ENCODE results near the gene ID4. TPM values are rescaled to one million over a fixed set of nuclear protein-coding genes. Genes with fewer than 3 reads are reported as not detected.

ID4 gene
- total and polyA plus RNA-seq, 2 donors (not counting 1 experiment from before 2014, with no cell fraction given) = not detected

DNA sequence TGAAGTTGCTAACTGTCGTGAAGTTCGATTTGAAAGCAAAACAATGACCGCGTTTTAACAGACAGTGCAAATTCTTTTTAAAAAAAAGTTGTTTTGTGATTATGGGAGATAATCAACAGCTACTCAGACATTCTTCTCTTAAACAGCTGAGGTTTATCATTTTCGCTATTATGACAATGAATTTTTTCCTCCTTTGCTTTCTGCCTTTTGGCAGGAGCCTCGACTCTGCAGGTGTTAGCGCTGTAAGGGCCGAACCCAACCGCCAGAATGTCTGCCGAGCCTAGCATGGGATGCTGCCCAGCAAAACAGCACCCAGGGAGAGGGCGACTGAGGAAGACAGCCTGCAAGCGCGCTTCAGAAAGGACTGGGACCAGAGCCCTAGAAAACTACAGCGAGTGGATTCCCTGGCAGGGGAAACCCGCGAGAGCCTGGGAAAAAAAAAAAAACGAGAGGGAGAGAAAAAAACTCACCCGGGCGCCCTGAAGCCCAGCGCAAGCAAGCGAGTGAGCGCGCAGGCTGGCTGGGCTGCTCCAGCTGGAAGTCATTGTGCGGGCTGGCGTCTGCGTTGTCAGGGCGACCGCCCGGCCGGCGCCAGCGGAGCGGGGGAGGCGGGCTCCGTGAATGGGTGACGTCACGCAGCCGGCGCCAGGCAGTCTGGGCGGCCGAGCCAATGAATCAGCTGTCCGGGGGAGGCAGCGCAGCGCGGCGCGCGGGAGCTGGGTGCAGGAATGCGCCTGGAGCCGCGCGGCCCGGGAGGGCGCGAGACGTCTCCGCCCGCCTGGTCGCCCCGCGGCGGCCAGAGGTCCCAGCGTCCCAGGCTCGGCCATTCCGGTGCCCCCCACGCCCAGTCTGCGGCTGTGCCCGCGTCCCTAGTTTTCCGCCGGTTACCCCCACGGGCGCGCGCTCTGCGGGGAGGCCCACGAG, 32.7 kb upstream of the ID4 start:
- POLR2A ChIA-PET = no interaction called here
- Histone ChIP-seq H2AFZ (ENCODE audit: insufficient read depth, low read depth, low read length, poor library complexity, severe bottlenecking) (peak overlapping the region; percentile 19), H3K9me3 (ENCODE audit: control extremely low read depth in 1 of 3, control insufficient read depth in 2 of 3, insufficient read depth in 1 of 3, low read length in 2 of 3) (peaks cover 0 to 5% (median 0%) of the 10 kb centered on the region in 3 donors), H3K36me3 (replicated peaks in 1 of 2; ENCODE audit: control extremely low read depth in 1 of 2, control insufficient read depth in 1 of 2, extremely low read depth in 1 of 2, insufficient read depth in 2 of 2, low read length in 1 of 2) (no peaks in the 10 kb centered on the region), H3K79me2 (ENCODE audit: control insufficient read depth, insufficient read depth, low read length) (no peaks in the 10 kb centered on the region), H4K20me1 (ENCODE audit: control insufficient read depth, insufficient read depth, low read length, poor library complexity, severe bottlenecking) (no peaks in the 10 kb centered on the region), H3K4me1 (ENCODE audit: control insufficient read depth in 2 of 2, insufficient read depth in 2 of 2, low read length in 2 of 2) (peaks cover 7% of the 10 kb centered on the region in 2 donors), H3K27me3 (replicated peaks in 1 of 4; ENCODE audit: control extremely low read depth in 1 of 4, control insufficient read depth in 3 of 4, insufficient read depth in 4 of 4, low read length in 3 of 4) (peaks cover 0 to 20% (median 4%) of the 10 kb centered on the region in 4 experiments), H3K9ac (ENCODE audit: low read length) (no peak overlapping the region), H3K4me3 (ENCODE audit: control extremely low read depth in 1 of 5, extremely low read depth in 1 of 5, insufficient read depth in 1 of 5, low read depth in 2 of 5, low read length in 4 of 5) (peak overlapping the region in 1 of 5 experiments; percentile 5), H3K4me2 (replicated peaks; ENCODE audit: low read depth, low read length, poor library complexity, severe bottlenecking) (peak overlapping the region; percentile 53), H3K27ac (ENCODE audit: low read length in 2 of 2) (no peak overlapping the region)
- ATAC-seq (ENCODE audit: low read depth) (no peak), DNase-seq (peak; percentile 12)
- TF ChIP-seq CTCF (IDR thresholded peaks at IDR 0.05) (no peak), EZH2 (IDR thresholded peaks at IDR 0.05; ENCODE audit: borderline replicate concordance, insufficient read depth, low read depth, low read length, poor library complexity, severe bottlenecking) (no peak)
- H3K27ac Mint-ChIP-seq = no peak overlapping the region
- H3K4me3 Mint-ChIP-seq = peak overlapping the region; percentile 65
- intact Hi-C loops (cut with micrococcal nuclease) = no loop called here
- WGBS (ENCODE audit: insufficient coverage) = 5% methylated on average over 64 of the region's 77 CpGs
- H3K4me1 Mint-ChIP-seq = peaks cover 12% of the 10 kb centered on the region
- H3K27me3 Mint-ChIP-seq = peaks cover 38% of the 10 kb centered on the region
- no peaks in the 10 kb centered on the region for H3K9me3 Mint-ChIP-seq (ENCODE audit: insufficient read depth)
- CTCF ChIA-PET = no interaction called here

- POLR2A ChIA-PET = no interaction called here
- intact Hi-C loops (cut with micrococcal nuclease) = no loop called here
- TF ChIP-seq EZH2 (IDR thresholded peaks at IDR 0.05; ENCODE audit: borderline replicate concordance, insufficient read depth, low read depth, low read length, poor library complexity, severe bottlenecking) = no peak
- TF ChIP-seq CTCF (IDR thresholded peaks at IDR 0.05) = no peak
- no peaks in the 10 kb centered on the region for H3K36me3 ChIP-seq (replicated peaks in 1 of 2; ENCODE audit: control extremely low read depth in 1 of 2, control insufficient read depth in 1 of 2, extremely low read depth in 1 of 2, insufficient read depth in 2 of 2, low read length in 1 of 2)
- no peak overlapping the region for H3K27ac Mint-ChIP-seq
- H3K4me2 ChIP-seq (replicated peaks; ENCODE audit: low read depth, low read length, poor library complexity, severe bottlenecking) = peak overlapping the region; percentile 53
- H3K4me3 ChIP-seq (ENCODE audit: control extremely low read depth in 1 of 5, extremely low read depth in 1 of 5, insufficient read depth in 1 of 5, low read depth in 2 of 5, low read length in 4 of 5) = no peak overlapping the region
- DNase-seq = no peak
- H3K9ac ChIP-seq (ENCODE audit: low read length) = no peak overlapping the region
- H3K9me3 Mint-ChIP-seq (ENCODE audit: insufficient read depth) = no peaks in the 10 kb centered on the region
- no peak overlapping the region for H3K27ac ChIP-seq (ENCODE audit: low read length in 2 of 2)
- peaks cover 12% of the 10 kb centered on the region for H3K4me1 Mint-ChIP-seq
- peaks cover 0 to 5% (median 0%) of the 10 kb centered on the region in 3 donors for H3K9me3 ChIP-seq (ENCODE audit: control extremely low read depth in 1 of 3, control insufficient read depth in 2 of 3, insufficient read depth in 1 of 3, low read length in 2 of 3)
- peaks cover 7% of the 10 kb centered on the region in 2 donors for H3K4me1 ChIP-seq (ENCODE audit: control insufficient read depth in 2 of 2, insufficient read depth in 2 of 2, low read length in 2 of 2)
- ATAC-seq (ENCODE audit: low read depth) = no peak
- no peak overlapping the region for H2AFZ ChIP-seq (ENCODE audit: insufficient read depth, low read depth, low read length, poor library complexity, severe bottlenecking)
- no peaks in the 10 kb centered on the region for H3K79me2 ChIP-seq (ENCODE audit: control insufficient read depth, insufficient read depth, low read length)
- H3K27me3 ChIP-seq (replicated peaks in 1 of 4; ENCODE audit: control extremely low read depth in 1 of 4, control insufficient read depth in 3 of 4, insufficient read depth in 4 of 4, low read length in 3 of 4) = peaks cover 0 to 20% (median 4%) of the 10 kb centered on the region in 4 experiments
- no CpG with 5 or more reads among the region's 6 CpGs for WGBS (ENCODE audit: insufficient coverage)
- peaks cover 38% of the 10 kb centered on the region for H3K27me3 Mint-ChIP-seq
- no peaks in the 10 kb centered on the region for H4K20me1 ChIP-seq (ENCODE audit: control insufficient read depth, insufficient read depth, low read length, poor library complexity, severe bottlenecking)
- peak overlapping the region; percentile 65 for H3K4me3 Mint-ChIP-seq
- CTCF ChIA-PET = no interaction called here
These were observed 32.1 kb upstream of the ID4 start for GRCh38 chr6:19805129-19805481.

Measured in B cell (primary cell).